COR-L47 (cell line): Measurements from ENCODE around the gene GALNS.
"Not testable (repeated sequence)": the region's sequence is repeated elsewhere in the genome, so short reads cannot be mapped to it uniquely, and the experiment has no call there.

ENCODE experiments used
- DNase-seq: peaks from one replicate; lab custom pipeline; 2025; lab: John Stamatoyannopoulos, UW

The GALNS gene, protein sequence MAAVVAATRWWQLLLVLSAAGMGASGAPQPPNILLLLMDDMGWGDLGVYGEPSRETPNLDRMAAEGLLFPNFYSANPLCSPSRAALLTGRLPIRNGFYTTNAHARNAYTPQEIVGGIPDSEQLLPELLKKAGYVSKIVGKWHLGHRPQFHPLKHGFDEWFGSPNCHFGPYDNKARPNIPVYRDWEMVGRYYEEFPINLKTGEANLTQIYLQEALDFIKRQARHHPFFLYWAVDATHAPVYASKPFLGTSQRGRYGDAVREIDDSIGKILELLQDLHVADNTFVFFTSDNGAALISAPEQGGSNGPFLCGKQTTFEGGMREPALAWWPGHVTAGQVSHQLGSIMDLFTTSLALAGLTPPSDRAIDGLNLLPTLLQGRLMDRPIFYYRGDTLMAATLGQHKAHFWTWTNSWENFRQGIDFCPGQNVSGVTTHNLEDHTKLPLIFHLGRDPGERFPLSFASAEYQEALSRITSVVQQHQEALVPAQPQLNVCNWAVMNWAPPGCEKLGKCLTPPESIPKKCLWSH

DNA sequence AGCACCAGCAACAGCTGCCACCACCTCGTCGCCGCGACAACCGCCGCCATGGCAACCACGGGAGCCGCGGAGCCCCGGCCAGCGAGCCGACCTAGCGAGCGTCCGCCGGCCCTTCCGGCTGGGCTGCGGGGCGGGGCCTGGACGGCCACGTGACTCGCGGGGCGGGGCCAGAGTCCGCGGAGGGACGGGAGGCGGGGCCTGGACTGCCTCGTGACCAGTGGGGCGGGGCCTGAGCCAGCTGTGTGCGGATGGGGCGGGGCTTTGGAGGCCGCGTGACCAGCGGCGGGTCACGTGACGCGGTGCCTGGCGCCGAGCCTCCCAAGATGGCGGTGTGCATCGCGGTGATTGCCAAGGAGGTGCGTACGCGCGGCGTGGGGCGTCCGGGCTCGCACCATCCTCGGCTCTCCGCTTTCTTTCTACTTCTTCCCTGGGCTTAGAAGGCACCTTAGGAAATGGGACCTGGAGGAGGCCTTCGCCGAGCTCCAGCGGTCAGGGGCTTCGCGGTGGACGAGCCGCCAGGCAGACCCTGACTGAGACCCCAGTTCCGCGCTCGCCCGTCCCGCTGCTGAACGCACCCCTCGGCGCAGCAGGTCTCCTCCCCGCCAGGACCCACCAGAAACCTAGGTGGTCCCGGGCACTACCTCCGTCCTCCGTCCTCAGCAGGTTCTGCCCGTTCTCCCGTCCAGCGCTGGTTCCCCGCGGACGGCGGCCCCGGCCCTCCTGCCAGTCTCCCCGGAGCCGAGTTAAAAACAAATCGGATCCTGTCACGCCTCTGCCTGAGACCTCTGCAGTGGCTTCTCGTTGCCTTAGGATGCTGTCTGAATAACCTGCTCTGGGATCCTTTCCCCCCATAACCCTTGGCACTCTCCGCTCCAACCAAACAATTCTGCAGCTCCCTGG is at the start of gene GALNS, which contains the start of gene TRAPPC2L:
Gene GALNS, minus strand, starts transcription at position 120 of the 900 bp plus-strand sequence. Its CDS starts 70 bp downstream, at position 50.
Gene TRAPPC2L, plus strand, starts transcription at position 300 of the 900 bp plus-strand sequence. Its CDS starts 24 bp downstream, at position 324.
- DNase-seq, result peak; percentile 97

- no peak for DNase-seq
Observed at GRCh38 chr16:88906020-88906419, 49.3 kb upstream of the GALNS start.

DNA sequence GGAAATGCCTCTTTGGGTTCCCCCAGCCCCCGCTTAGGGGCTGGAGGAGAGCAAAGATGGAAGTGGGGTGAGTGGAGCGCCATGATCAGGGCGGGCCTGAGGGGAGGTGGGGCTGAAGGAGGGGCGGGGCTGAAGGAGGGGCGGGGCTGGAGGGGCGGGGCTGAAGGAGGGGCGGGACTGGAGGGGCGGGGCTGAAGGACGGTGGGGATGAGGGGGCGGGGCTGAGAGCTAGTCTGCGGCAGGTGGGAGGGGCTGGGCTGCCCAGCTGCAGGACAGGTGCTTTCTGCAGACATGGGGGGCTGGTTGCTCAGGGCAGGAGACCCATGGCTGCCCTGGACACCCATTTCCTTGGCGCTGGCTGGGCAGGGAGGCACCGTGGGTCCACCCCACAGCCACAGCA is 48.8 kb upstream of the GALNS start:
- DNase-seq, result no peak

DNA sequence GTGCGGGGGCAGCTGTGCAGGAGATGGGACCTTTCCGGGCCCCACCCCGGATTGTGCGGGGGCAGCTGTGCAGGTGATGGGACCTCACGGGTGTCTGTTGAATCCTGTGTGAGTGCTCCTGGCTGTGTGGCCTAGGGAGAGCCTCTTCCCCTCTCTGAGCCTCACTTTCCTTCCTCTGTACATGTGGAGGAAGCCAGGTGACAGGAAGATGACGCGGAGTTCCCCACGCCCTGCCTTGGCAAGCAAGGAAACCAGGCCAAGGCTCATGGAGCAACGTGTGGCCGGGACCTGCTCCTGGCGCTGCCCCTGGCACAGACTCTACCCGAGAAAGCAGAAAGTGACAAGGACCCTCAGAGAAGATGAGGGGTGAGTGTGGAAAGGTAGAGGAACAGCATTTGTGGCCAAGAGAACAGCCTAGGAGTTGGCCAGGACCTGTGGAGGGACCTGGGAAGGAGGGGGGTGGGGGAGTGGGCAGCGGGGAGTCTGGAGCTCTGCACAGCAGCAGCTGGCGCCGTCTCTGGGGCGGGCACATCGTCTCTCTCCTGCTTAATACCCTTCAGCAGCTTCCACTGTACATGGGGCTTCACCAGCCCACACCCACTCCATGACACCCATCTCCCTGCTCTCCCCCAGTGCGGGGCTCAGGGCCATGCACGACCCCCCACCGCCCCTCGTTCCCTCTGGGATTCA is 48.1 kb upstream of the GALNS start:
- DNase-seq, result no peak

DNA sequence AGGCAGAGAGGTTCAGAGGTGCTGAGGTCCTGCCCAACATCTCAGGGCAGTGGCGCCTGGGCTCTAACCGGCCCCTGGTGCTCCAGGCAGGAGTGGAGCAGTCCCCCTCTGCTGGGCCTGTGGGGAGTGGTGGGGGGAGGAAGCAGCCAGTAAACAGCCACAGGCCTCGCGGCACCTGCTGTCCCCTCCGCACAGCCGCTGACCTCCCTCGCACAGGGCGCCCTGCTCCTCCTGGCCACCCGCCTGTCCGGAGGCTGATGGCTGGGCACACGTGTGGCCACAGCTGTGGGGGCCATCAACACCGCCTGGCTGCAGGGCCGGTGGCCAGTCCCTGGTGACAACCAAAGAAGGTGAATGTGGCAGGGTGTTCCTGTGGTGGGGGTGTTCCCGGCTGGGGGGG is 46.5 kb upstream of the GALNS start:
- no peak for DNase-seq

DNA sequence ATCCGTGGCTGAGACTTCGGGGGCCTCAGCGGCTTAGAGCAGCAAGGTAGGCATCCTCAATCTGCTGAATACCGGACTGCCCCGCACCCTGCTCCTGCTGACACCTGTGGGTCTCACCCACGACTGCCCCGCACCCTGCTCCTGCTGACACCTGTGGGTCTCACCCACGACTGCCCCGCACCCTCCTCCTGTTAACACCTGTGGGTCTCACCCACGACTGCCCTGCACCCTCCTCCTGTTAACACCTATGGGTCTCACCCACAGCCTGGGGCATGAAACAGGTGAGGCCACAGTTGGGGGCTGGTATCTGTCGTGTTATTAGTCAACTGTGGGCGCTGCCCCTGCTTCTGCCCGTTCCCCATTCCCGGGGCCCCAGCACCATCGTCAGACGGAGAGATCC is 46.0 kb upstream of the GALNS start:
- DNase-seq, result no peak

DNA sequence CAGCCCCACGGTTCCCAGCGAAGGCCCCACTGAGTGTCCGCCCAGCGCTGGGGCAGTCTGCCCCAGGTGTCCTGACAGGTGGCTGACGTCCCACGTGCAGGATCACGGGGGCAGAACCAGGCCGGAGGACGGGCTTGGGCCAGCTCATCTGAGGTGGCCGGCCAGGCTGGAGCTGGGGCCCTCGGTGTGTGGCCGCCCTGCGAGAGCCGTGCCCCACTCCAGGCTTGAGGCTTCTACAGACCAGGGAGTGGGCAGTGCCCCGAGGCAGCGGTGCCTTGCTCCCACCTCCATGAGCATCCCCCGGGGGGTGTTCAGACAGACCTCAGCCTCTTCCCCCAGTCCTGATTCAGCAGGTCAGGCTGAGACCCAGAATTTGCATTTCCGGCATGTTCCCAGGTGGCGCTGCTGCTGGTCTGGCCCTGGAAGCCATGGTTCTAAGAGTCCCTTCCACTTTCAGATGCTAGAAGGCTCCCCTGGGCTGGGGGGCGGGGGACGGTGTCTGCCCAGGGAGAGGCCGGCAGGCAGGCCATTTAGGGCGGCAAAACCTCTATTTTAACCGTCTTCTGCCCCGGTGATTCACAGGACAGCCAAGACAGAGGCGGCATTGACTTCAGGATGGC is 45.1 kb upstream of the GALNS start:
- DNase-seq, result no peak

DNA sequence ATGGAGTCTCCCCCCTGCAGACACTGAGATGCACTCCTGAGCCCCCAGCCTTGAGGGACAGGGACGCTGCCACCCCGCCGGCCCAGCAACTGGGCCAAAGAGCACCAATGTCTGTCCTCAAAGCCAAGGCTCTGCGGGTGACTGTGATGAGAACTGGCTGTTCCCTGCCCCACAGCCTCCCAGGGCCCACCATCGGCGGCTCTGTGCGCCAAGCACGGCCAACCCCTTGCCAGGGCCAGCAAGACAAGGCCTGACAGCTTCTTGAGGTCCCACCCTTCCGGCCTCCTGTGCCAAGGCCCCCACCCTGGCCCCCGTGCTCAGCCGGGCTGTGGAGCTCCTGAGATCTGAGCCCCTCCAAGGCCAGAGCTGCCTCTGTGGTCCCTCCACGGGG is 43.9 kb upstream of the GALNS start:
- DNase-seq, result no peak

- no peak for DNase-seq
Observed at GRCh38 chr16:88899901-88900661, 43.3 kb upstream of the GALNS start.

GRCh38 chr16:88897696-88898425 is 41.1 kb upstream of the GALNS start:
- DNase-seq, result no peak

DNA sequence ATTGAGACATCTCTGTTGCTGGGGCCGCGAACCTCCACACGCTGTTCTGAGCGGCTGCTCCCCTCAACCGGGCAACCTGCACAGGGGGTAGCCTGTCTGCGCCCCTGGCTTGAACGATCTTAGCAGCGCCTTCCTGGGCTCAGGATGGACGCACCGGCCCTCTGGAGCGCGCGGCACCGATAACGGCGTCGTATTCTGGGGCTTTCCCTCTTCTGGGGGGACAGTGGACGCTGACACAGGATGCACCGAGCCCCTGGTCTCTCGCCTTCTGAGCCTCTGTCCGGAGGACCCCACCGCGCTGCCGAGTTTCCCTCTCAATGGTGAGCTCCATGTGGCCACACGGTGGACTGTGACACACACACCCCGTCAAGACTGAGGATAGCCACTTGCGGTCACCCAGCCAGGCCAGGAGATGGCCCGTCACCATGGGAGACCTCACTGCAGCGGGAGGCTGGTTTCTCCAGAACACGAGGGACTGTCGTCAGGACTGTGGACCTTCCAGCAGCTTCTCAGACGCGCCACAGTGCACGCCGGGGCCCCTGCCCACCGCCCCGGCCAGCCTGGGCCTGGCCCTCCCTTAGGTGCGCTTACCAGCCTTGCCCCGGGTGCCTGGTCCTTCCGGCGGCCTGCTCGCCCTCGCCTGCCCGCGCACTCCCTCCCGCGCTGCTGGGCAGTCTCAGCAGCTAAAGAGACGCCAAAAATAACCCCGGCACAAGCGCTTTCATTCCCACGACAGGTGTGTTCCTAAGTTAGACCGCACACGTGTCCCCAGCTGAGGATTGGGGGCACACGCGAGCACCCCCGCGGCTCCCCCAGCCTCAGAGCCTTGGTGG is 39.7 kb upstream of the GALNS start:
- DNase-seq, result no peak

GRCh38 chr16:88895335-88895734 is 38.6 kb upstream of the GALNS start:
- DNase-seq, result no peak

DNA sequence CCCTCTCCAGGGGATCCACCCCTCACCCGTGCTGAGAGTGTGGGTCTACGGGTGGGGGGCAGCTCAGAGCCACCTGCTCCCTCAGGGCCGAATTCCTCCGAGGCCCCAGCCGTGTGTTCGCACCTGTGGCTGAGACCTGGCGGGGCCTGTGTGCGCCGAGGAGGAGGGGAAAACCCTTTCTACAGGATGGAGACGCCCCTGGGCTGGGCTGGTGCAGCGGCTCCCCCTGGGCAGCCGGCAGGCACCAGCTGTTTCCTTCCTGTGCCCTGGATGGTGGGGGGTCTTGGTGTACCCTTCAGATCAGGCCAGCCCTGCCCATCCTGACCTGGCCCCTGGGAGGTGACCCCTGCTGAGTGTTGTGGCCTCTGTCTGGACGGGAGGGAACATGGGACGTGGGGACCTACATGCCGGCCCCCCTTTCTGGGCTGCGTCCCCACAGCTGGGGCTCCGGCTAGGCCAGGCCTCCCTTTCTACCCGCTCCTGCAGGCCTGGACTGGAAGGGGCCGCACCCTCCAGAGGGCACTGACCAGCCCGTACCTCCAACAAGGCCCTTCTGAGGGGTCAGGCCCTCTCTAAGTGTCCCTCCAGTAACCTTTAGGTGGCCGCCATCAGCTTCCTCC is 38.0 kb upstream of the GALNS start:
- DNase-seq, result no peak

- not testable (repeated sequence) for DNase-seq
Observed at GRCh38 chr16:88894266-88894665, 37.5 kb upstream of the GALNS start.

DNA sequence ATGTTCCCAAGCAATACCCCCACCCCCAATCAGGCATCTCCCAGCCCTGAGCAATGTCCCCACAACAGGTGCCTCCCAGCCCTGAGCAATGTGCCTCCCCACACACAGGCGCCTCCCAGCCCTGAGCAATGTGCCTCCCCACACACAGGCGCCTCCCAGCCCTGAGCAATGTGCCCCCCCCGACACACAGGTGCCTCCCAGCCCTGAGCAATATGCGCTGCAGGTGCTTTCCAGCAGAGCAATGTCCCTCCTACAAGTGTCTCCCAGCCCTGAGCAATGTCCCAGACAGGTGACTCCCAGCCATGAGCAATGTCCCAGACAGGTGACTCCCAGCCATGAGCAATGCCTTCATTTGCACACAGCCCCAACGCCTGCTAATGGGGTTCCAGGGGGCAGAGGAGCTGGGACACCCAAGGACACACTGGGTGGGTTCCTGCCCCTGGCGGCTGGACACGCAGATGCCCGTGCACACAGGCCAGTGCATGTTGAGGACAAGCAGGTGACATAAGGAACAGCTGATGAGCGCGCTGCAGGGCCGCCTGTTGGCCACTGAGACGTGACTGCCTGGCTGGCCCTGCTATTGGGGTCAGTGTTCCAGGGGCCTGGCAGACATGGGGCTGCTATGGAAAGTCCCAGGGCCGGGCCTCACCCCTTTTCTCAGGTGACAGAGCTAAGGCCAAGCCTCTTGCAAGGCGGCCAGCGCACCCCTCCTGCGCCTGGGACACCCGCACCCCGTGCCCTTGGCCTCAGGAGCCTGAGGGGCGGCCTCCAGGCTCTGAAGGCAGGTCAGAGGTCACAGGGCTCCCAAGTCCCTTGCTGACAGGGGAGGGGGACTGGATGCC is 36.6 kb upstream of the GALNS start:
- DNase-seq, result no peak

- DNase-seq, result no peak
Observed at GRCh38 chr16:88892065-88892464, 35.3 kb upstream of the GALNS start.

DNA sequence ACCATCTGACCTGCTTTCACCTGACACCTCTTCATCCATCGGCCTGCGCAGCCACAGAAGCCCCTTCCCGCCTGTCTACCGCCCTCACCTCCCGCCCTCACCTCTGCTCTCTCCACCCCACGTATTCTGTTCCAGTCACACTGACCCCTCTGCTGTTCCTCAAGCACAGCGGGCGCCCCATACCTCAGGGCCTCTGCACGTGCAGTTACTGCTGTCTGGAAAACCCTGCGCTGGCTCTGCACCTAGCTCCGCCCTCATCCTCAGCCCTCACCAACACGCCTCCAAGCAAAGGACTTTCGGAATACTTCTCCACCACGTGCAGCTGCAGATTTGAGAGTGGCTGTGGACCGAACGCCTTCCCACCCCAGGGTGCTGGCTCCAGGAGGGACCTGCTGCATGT is 34.3 kb upstream of the GALNS start:
- DNase-seq, result no peak
